Stimulated activated CD4-positive, alpha-beta T cell treated with anti-CD3 and anti-CD28 coated beads, Interleukin-1b, Interleukin-23, amount 100 ng/mL, for 24 hours (primary cell): ENCODE results near the gene G0S2.
"Not testable (repeated sequence)": the region's sequence is repeated elsewhere in the genome, so short reads cannot be mapped to it uniquely, and the experiment has no call there.

Experiments
- DNase-seq, 4 experiments: peaks; one replicate each; pipeline ENCODE4 v3.0.0-alpha.2; 2020; ENCODE audit warnings: low read depth in 4 of 4, low spot score in 1 of 4

G0S2 gene

DNA sequence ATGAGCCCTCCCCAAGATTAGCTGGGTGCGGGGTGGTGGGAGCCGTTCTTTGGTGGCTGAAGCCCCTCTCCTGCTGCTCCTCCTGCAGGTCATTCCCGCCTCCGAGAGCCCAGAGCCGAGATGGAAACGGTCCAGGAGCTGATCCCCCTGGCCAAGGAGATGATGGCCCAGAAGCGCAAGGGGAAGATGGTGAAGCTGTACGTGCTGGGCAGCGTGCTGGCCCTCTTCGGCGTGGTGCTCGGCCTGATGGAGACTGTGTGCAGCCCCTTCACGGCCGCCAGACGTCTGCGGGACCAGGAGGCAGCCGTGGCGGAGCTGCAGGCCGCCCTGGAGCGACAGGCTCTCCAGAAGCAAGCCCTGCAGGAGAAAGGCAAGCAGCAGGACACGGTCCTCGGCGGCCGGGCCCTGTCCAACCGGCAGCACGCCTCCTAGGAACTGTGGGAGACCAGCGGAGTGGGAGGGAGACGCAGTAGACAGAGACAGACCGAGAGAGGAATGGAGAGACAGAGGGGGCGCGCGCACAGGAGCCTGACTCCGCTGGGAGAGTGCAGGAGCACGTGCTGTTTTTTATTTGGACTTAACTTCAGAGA, 448 bp downstream of the G0S2 start:
- no peak for DNase-seq

GRCh38 chr1:209678981-209679539, 3.8 kb downstream of the G0S2 start:
- no peak for DNase-seq

DNA sequence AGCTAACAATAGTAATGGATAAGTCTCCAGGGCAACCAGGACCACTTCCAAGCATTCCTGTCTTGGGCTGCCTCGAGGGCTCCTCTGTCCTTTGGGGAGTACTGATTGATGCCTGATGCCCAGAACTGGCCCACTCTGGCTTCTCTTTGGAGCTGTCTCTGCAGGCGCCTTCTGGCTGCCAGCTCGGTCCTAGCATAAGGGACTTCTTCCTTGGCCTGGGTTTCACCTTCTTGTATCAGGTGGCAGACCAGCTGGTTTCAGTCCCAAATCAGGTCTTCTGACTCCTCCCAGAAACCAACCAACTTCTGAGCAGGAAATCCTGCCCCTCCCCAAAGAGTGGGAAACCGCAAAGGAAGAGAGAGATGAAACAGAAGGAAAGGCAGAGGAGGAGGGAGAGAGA, 10.6 kb downstream of the G0S2 start:
- DNase-seq, result no peak

- no peak for DNase-seq
These were observed 11.1 kb downstream of the G0S2 start for GRCh38 chr1:209686322-209686721.

DNA sequence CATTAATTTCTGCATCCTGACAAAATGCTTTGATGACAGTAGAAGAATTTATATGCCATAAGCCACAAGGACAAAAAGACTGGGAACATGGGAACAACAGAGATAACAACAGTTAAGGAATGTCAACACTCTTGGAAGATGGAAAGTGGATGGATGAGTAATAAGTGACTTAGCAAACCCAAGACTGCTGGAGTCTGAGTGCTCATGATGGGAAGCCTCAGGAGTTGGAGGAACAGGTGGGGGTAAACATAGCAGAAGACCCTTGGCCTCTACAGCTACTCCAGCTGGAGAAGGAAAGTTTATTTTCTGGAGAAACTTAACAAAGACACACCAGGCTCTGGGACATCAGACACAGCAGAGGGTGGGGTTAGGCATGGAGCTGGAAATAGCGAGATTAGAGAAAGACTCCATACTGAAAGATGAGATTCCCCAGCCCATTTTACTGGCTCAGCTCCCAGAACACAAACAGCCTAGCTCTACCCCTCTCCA, 13.6 kb downstream of the G0S2 start:
- no peak for DNase-seq

DNA sequence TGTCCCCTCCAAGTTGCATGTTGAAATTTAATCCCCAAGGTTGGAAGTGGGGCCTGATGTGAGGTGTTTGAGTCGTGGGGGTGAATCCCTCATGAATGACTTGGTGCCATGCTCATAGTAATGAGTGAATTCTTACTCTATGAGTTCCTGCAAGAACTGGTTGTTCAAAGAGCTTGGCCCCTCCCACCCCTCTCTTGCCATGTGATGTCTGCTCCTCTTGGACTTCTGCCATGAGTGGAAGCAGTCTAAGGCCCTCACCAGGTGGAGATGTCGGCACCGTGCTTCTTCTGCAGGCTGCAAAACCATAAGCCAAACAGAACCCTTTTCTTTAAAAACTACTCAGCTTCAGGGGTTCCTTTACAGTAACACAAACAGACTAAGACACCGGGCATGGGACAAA, 14.3 kb downstream of the G0S2 start:
- no peak for DNase-seq

GRCh38 chr1:209691237-209691636, 16.0 kb downstream of the G0S2 start:
- no peak for DNase-seq

- DNase-seq, result no peak
These were observed 17.1 kb downstream of the G0S2 start for GRCh38 chr1:209692296-209692695.

GRCh38 chr1:209692745-209693504, 17.7 kb downstream of the G0S2 start:
- DNase-seq, result peak; percentile 54 to 65 (median 57)

GRCh38 chr1:209696673-209697072, 21.5 kb downstream of the G0S2 start:
- no peak for DNase-seq

DNA sequence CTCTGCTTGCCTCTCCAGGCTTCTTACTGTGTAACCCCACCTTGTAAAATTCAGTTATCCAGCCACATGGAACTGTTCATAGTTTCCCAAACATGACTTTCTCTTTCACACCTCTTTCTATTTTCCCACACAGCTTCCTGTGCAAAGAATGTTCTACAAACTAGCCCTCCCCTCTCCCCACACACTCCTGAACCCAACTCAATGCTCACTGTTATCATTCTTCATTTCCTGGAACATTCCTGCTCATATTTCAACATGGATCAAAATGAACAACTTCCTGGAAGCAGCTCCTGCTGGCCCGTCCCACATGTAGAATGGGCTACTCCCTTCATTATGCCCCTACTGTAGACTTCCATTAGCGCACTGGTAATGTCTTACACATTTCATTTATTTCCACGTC, 21.9 kb downstream of the G0S2 start:
- DNase-seq, result no peak

- not testable (repeated sequence) for DNase-seq
These were observed 25.5 kb downstream of the G0S2 start for GRCh38 chr1:209700686-209701085.

DNA sequence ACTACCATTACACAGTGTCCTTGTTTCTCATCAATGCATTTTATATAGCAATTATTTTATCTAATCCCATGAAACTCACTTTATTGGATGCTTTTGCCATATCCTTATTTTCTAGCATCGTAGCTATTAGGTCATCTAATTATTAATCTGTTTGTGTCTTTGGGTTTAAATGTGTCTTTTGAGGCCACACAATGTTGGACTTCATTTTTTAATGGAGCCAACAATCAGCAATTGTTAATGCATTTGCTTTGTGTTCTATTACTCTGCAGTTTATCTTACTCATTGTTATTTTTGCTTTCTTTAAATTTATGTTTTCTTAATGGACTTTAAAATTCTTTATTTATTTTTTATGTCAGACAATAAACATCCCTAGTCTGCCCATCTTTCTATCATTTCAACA, 27.6 kb downstream of the G0S2 start:
- DNase-seq, result no peak

GRCh38 chr1:209703834-209704504, 28.8 kb downstream of the G0S2 start:
- DNase-seq, result no peak

GRCh38 chr1:209704584-209704983, 29.4 kb downstream of the G0S2 start, which contains the start of gene HSD11B1:
Gene HSD11B1 (plus strand): TSS chr1:209704846. CDS start chr1:209704943, 97 bp downstream.
- no peak for DNase-seq

GRCh38 chr1:209705033-209705598, 29.9 kb downstream of the G0S2 start:
- no peak for DNase-seq

- DNase-seq, result no peak
These were observed 31.4 kb downstream of the G0S2 start for GRCh38 chr1:209706622-209707021.

- DNase-seq, result no peak
These were observed 32.1 kb downstream of the G0S2 start for GRCh38 chr1:209707308-209707707.

DNA sequence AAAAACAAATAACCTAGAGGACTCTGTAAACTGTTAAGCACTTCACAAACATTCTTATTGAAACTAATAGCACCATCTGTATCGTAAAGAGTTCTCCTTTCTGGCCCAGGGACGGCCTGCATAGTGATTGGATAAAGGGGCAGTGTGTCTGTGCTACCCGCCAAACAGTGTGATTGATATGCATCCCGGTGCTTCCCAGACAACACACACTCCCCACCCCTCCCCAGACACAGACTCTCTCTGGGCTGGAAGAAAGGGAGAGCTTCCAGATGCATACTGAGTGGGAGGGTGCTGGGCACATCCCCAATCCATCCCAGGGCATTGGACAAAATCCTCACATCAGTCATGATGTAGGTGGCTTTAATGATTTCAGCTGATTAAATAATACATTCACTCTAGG, 33.1 kb downstream of the G0S2 start:
- no peak for DNase-seq

- no peak for DNase-seq
These were observed 34.9 kb downstream of the G0S2 start for GRCh38 chr1:209710093-209710492.

DNA sequence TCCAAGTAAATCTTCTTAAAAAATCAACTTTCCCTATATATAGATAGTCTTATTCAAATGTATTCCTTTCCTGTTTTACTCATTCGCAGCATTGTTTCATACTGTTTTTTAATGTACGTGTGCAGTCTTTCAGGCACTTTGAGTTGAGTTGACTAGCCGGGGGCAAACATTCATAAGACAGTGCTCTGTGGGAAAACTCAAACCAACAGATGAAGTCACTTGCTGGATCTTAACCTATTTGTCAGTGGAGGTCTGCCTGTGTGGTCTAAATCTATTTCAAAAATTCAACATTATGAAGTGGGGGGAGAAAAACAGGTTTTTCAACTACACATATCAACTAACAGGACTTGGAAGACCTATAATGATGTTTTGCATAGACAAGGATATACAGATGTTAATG, 35.6 kb downstream of the G0S2 start:
- no peak for DNase-seq
